HG03575 (cell line): Measurements from ENCODE around the gene ARL10.

Source experiments
- ATAC-seq: cut with Tn5 transposase; IDR thresholded peaks from one replicate; pipeline ENCODE4 v1.9.1; 2021; ENCODE audit not compliant: unreplicated experiment, insufficient number of reproducible peaks, low FRiP score; ENCODE audit errors: extremely low read depth

ARL10 gene

GRCh38 chr5:176365351-176366231 is at the start of gene ARL10:
Gene ARL10, plus strand, starts transcription at chr5:176365487. Its CDS starts 77 bp downstream, at chr5:176365564.
- no peak for ATAC-seq

- no peak for ATAC-seq
Measured at GRCh38 chr5:176317534-176318374, 47.5 kb upstream of the ARL10 start.

DNA sequence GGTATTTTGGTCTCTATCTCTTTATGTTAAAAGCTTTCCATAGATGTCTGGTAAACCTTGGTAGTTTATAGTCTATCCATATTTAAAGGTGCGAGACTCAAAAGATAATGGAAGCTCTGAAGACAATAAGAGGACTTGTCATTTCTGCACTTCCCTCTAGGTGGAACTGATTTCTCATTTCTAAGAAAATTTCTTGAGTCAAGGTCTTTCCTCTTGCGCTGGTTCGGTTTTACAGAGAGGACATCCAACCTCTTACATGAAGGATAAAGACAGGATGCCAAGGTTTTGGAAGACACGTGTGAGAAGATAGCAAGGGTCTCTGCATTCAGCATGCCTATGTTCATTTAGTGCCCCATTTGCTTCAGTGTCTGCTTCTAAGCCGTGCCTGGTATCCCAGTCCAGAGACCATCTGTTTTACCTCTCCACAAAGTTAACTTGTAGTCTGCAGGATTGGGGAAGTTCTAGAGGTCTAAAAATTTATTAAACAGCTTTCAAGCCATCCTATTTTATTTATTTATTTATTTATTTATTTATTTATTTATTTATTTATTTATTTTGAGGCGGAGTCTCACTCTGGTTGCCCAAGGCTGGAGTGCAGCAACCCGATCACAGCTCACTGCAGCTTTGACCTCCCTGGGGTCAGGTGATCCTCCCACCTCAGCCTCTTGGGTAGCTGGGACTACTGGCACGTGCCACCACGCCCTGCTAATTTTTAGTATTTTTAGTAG is 45.3 kb upstream of the ARL10 start:
- ATAC-seq: no peak

DNA sequence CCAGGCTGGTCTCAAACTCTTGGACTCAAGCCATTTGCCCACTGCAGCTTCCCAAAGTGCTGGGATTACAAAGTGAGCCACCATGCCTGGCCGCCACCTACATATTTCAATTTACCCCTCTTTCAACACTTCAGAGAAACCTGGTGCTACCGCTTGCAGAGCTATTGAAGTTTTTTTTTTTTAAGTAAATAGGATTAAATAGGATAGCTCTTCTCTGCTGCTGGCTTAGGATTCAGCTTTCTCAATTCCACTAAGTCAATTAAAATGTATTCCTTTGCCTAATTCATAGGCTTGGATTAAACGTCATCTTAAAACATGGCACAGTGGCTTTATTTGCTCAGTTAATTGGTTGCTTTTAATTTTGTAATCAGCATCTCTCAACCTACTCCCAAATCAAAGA is 44.7 kb upstream of the ARL10 start:
- no peak for ATAC-seq

- no peak for ATAC-seq
Measured at GRCh38 chr5:176334031-176334770, 31.1 kb upstream of the ARL10 start.

DNA sequence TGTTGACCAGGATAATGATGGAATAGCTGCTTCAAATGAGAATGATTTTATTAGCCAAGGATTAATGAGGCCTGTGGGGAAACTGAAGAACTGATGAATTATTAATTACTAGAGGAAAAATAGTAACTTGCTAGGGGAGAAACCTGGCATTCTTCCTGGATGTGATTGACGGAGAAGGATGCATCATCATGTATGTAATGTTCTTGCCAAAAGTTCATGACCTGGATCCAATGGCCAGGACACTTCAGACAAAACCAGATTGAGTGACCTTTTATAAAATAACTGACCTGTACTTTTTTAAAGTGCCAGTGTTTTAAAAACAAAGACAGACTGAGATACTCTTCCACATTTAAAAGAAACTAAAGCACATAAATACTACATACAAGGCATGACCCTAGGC is 27.4 kb upstream of the ARL10 start:
- ATAC-seq: no peak

DNA sequence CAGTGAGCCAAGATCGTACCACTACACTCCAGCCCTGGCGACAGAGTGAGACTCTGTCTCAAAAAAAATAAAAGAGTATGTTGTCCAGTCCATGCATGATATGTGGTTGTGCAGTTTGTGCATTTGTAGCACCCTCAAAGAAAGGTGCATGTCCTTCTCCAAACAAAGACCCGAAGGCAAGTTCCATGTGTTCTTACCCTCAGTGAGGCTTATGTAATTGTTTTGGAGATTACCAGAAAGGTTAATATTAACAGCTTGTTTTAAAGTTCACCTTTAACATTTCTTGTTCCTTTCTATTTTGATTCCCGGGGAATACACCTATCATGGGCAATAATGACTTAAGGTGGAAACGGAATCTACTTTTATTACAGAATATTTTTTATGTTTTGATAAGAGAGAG is 26.0 kb upstream of the ARL10 start:
- no peak for ATAC-seq

DNA sequence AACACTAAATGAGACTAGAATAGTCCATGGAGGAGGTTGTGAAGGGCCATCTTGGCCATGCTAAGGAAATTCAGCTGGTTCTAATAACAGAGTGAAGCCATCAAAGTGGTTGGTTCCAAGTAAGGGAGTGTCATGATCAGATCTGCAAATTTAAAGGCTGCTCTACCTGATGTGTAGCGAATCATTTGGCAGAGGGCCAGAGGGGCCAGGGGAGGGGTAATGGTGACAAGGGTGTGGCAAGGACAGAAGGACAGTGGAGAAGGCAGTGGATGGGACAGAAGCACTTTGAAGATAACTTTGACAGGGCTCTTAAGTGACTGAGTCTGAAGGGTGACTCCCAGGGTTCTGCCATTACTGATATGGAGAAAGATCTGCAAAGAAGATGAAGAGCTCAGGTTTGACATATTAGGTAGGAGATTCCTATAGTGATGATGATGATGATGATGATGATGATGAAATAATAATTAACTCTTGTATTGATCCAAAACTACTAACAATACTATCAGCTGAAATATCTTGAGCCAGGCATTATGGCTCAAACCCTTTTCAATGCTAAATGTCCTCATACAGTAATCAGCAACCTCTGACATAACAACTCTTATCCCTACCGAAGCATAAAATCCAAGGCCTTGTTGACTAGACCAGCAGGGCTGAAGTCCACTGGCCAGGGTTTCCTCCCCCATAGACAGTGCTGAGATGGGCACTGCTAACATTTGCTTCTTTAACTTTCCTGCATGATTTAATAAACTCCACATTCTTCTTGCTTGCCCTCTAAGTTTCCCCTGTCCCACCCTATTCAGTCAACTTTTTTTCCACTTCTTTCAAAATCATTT is 23.7 kb upstream of the ARL10 start:
- no peak for ATAC-seq

- ATAC-seq: no peak
Measured at GRCh38 chr5:176342158-176342483, 23.2 kb upstream of the ARL10 start.

DNA sequence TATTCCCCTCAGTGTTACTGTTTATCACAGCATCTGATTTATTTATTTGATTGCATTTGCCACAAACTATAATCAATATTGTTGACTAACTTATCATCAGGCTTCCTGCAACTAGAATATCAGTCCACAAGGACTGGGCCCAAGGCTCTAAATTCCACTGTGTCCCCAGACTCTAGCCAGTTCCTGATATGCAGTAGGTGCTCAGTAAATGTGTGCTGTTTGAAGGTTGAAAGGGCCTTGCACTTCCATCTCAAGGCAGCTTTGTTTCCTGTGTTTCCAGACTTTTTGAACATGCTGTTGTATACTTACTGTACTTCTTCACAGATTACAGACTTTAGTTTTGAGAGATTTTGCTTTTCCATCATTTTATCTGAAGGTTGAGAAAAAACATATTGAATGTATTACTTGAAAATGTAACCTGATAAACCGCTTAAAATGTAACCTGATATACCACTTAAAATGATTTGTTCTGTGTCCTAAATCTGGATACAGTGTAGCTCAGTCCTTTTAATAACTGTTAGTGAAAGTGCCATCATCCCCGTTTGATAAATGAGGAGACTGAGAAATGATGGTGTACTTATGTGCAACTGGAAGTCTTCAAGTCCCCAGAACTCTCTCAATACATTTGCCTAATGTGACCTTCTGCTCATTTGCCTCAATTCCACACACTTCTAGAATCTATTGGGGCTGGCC is 22.4 kb upstream of the ARL10 start:
- no peak for ATAC-seq

- ATAC-seq: no peak
Measured at GRCh38 chr5:176350416-176350815, 14.9 kb upstream of the ARL10 start.

GRCh38 chr5:176352116-176352878 is 13.0 kb upstream of the ARL10 start:
- ATAC-seq: no peak

- ATAC-seq: no peak
Measured at GRCh38 chr5:176353533-176353932, 11.8 kb upstream of the ARL10 start.

- no peak for ATAC-seq
Measured at GRCh38 chr5:176355400-176356178, 9.7 kb upstream of the ARL10 start.

DNA sequence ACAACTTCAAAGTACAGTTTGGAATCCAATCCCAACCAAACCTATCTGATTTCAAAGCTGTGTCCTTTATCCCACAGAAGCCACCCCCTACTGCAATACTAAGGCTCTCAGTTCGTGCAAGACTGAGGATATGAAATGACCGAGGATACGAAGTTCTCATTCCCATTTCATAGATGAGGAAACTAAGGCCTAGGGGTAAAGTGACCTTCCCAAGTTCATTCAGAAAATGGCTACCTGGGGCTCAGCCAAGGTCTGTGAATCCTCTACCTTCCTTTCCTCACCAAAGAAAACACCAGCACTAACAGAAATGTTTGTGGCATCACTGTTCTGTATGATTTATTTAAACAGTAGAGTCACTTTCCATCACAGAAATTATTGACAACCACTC is 9.1 kb upstream of the ARL10 start:
- ATAC-seq: no peak

DNA sequence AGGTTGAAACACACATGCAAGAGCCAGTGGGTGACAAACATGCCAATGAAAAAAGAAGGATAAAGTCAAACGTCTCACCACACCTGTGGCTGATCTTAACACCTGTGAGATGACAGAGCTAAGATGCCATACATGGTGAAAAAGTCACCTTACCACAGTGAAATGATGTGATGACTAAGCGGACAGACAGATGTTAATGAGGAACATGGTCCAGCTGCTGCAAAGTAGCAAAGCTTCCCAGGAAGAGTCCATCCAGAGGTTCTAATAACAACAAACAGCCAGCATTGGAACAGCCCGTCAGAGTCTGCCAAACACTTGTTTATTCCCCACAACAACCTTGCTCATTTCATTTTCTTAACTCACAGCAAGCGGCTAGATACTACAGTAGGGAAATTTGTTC is 5.6 kb upstream of the ARL10 start:
- no peak for ATAC-seq
